Non-pigmented ciliary epithelial cell (primary cell): ENCODE data around the gene CALR.
"Not testable (repeated sequence)": the region's sequence is repeated elsewhere in the genome, so short reads cannot be mapped to it uniquely, and the experiment has no call there.

Experiments used
- DNase-seq: peaks from one replicate; pipeline ENCODE4 v3.0.0-alpha.2; 2010; ENCODE audit warnings: low read depth

CALR gene

GRCh38 chr19:12937927-12938778, at the start of gene CALR:
Gene CALR, plus strand, starts transcription at chr19:12938609. Its CDS starts 71 bp downstream, at chr19:12938680.
- DNase-seq: peak; percentile 97

GRCh38 chr19:12890299-12890786, 48.1 kb upstream of the CALR start:
- not testable (repeated sequence) for DNase-seq

GRCh38 chr19:12890787-12891552, 47.4 kb upstream of the CALR start, which contains the start of gene GCDH:
Gene GCDH, plus strand, starts transcription at chr19:12891160. Its CDS starts 145 bp downstream, at chr19:12891305.
- peak; percentile 95 for DNase-seq

GRCh38 chr19:12891553-12892021, 46.8 kb upstream of the CALR start:
- DNase-seq: no peak

- no peak for DNase-seq
Measured at GRCh38 chr19:12893582-12893981, 44.8 kb upstream of the CALR start.

- no peak for DNase-seq
Measured at GRCh38 chr19:12896460-12896859, 41.9 kb upstream of the CALR start.

GRCh38 chr19:12899891-12900518, 38.4 kb upstream of the CALR start:
- no peak for DNase-seq

GRCh38 chr19:12907166-12907565, 31.2 kb upstream of the CALR start:
- DNase-seq: no peak

- no peak for DNase-seq
Measured at GRCh38 chr19:12912571-12912970, 25.8 kb upstream of the CALR start.

GRCh38 chr19:12913011-12913561, 25.3 kb upstream of the CALR start:
- DNase-seq: no peak

GRCh38 chr19:12913851-12914690, 24.3 kb upstream of the CALR start:
- no peak for DNase-seq

GRCh38 chr19:12915860-12916259, 22.5 kb upstream of the CALR start:
- not testable (repeated sequence) for DNase-seq

GRCh38 chr19:12918253-12918652, 20.2 kb upstream of the CALR start:
- DNase-seq: no peak

GRCh38 chr19:12921047-12921446, 17.4 kb upstream of the CALR start:
- no peak for DNase-seq

- no peak for DNase-seq
Measured at GRCh38 chr19:12922959-12923358, 15.4 kb upstream of the CALR start.

GRCh38 chr19:12924621-12925310, 13.6 kb upstream of the CALR start:
- DNase-seq: no peak

GRCh38 chr19:12930002-12930645, 8.3 kb upstream of the CALR start:
- no peak for DNase-seq

- no peak for DNase-seq
Measured at GRCh38 chr19:12932392-12933286, 5.8 kb upstream of the CALR start.
